MM.1S (cell line): ENCODE results near the gene CPAMD8.

Experiments used
- DNase-seq: peaks from one replicate; pipeline ENCODE4 v3.0.0-alpha.2; 2015
- H2AFZ ChIP-seq: fragments of 300-600 bp; sonication (generic); 2 replicates; pipeline ENCODE4 v1.6.0; 2016; ENCODE audit warnings: antibody characterized with exemption, low read length
- H3F3A ChIP-seq: fragments of 300-600 bp; sonication (generic); 2 replicates; pipeline ENCODE4 v1.6.1; 2016; ENCODE audit warnings: mild to moderate bottlenecking, antibody characterized with exemption, low read length, moderate library complexity, mixed read lengths; ENCODE audit not compliant: insufficient read depth
- H3K27ac ChIP-seq: fragments of 300-600 bp; sonication (generic); 2 replicates; pipeline ENCODE4 v1.5.1; 2016; ENCODE audit warnings: mild to moderate bottlenecking, low read length
- H3K27me3 ChIP-seq: fragments of 300-600 bp; sonication (generic); replicated peaks from 2 replicates; pipeline ENCODE4 v1.6.0; 2016; ENCODE audit warnings: low read length; ENCODE audit not compliant: insufficient read depth
- H3K36me3 ChIP-seq: fragments of 300-600 bp; sonication (generic); replicated peaks from 2 replicates; pipeline ENCODE4 v1.6.1; 2016; ENCODE audit warnings: mild to moderate bottlenecking, low read length, mixed read lengths; ENCODE audit not compliant: insufficient read depth
- H3K4me1 ChIP-seq: fragments of 300-600 bp; sonication (generic); 2 replicates; pipeline ENCODE4 v1.6.1; 2016; ENCODE audit warnings: low read length, mixed read lengths
- H3K4me2 ChIP-seq: fragments of 300-600 bp; sonication (generic); 2 replicates; pipeline ENCODE4 v1.6.0; 2016; ENCODE audit warnings: low read depth, low read length
- H3K4me3 ChIP-seq: fragments of 300-600 bp; sonication (generic); 2 replicates; pipeline ENCODE4 v1.5.1; 2016; ENCODE audit warnings: low read length, mixed read lengths
- H3K79me2 ChIP-seq: fragments of 300-600 bp; sonication (generic); 2 replicates; pipeline ENCODE4 v1.6.1; 2016; ENCODE audit warnings: mixed run types, low read length, mixed read lengths
- H3K9ac ChIP-seq: fragments of 300-600 bp; sonication (generic); 2 replicates; pipeline ENCODE4 v1.6.1; 2016; ENCODE audit warnings: low read length, mixed read lengths
- H3K9me2 ChIP-seq: fragments of 300-600 bp; sonication (generic); replicated peaks from 2 replicates; pipeline ENCODE4 v1.6.1; 2016; ENCODE audit warnings: mild to moderate bottlenecking, low read length, mixed read lengths; ENCODE audit not compliant: insufficient read depth
- H3K9me3 ChIP-seq: fragments of 300-600 bp; sonication (generic); replicated peaks from 2 replicates; pipeline ENCODE4 v1.6.1; 2016; ENCODE audit warnings: mild to moderate bottlenecking, low read length, mixed read lengths; ENCODE audit not compliant: insufficient read depth
- H4K20me1 ChIP-seq: fragments of 300-600 bp; sonication (generic); 2 replicates; pipeline ENCODE4 v1.6.1; 2016; ENCODE audit warnings: mild to moderate bottlenecking, low read length, moderate library complexity, mixed read lengths; ENCODE audit not compliant: insufficient read depth
- EZH2 ChIP-seq: fragments of 300-600 bp; sonication (generic); optimal IDR thresholded peaks from 2 replicates; pipeline ENCODE3; 2017; ENCODE audit warnings: low read depth, mild to moderate bottlenecking, antibody characterized with exemption, low read length, mixed read lengths
- EZH2phosphoT487 ChIP-seq: fragments of 300-600 bp; sonication (generic); IDR thresholded peaks from 2 replicates; pipeline ENCODE4 v1.6.1; 2018; ENCODE audit warnings: antibody characterized with exemption, low read length
- TF ChIP-seq, protein P1 (sequence below): fragments of 300-600 bp; sonication (generic); IDR thresholded peaks from 2 replicates; pipeline ENCODE4 v1.5.1; 2016; ENCODE audit warnings: antibody characterized with exemption, low read length, mixed read lengths

CPAMD8 gene

DNA sequence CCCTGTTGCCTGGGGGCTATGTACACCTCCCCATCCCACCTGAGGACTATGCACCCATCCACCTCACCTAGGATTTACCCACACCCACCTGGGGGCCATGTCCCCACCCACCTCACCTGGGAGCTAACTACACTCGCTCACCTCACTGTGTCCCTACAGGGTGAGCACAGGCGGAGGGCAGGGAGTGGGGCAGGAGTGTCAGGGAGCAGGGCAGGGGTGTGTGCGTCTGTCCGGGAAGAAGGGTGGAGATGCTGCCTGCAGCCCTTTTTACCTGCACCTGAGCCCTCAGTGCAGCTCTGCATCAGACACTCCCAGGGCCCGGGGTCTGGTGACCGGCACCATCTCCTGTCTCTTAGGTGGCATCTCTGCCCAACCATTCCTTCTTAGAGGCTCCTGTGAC, 10.6 kb upstream of the CPAMD8 start:
- Histone ChIP-seq H3K9me2 (no peaks in the 10 kb centered on the region), H3K4me3 (no peak overlapping the region), H3K4me2 (no peak overlapping the region), H3K4me1 (no peaks in the 10 kb centered on the region), H2AFZ (no peak overlapping the region), H3F3A (no peaks in the 10 kb centered on the region), H3K27ac (no peak overlapping the region), H3K9me3 (no peaks in the 10 kb centered on the region), H3K27me3 (peaks cover 79% of the 10 kb centered on the region), H3K36me3 (no peaks in the 10 kb centered on the region), H3K9ac (no peak overlapping the region), H3K79me2 (no peaks in the 10 kb centered on the region), H4K20me1 (no peaks in the 10 kb centered on the region; the same call in 1 of the 2 replicates)
- TF ChIP-seq EZH2, result no peak
- no peak for TF ChIP-seq EZH2phosphoT487
- TF ChIP-seq, protein P1, sequence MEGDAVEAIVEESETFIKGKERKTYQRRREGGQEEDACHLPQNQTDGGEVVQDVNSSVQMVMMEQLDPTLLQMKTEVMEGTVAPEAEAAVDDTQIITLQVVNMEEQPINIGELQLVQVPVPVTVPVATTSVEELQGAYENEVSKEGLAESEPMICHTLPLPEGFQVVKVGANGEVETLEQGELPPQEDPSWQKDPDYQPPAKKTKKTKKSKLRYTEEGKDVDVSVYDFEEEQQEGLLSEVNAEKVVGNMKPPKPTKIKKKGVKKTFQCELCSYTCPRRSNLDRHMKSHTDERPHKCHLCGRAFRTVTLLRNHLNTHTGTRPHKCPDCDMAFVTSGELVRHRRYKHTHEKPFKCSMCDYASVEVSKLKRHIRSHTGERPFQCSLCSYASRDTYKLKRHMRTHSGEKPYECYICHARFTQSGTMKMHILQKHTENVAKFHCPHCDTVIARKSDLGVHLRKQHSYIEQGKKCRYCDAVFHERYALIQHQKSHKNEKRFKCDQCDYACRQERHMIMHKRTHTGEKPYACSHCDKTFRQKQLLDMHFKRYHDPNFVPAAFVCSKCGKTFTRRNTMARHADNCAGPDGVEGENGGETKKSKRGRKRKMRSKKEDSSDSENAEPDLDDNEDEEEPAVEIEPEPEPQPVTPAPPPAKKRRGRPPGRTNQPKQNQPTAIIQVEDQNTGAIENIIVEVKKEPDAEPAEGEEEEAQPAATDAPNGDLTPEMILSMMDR, result no peak
- no peak for DNase-seq

DNA sequence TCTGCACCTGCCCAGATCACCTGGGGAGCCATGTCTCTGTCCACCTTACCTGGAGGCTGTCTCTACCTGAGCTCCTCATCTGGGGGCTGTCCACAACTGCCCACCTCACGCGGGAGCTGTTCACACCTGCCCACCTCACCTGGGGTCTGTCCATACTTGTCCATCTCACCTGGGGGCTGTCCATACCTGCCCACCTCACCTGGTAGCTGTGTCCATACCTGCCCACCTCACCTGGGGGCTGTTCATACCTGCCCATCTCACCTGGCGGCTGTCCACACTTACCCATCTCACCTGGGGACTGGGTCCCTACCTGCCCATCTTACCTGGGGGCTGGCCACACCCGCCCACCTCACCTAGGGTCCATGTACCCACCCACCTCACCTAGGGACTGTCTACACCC, 10.0 kb upstream of the CPAMD8 start:
- H2AFZ ChIP-seq, result no peak overlapping the region

DNA sequence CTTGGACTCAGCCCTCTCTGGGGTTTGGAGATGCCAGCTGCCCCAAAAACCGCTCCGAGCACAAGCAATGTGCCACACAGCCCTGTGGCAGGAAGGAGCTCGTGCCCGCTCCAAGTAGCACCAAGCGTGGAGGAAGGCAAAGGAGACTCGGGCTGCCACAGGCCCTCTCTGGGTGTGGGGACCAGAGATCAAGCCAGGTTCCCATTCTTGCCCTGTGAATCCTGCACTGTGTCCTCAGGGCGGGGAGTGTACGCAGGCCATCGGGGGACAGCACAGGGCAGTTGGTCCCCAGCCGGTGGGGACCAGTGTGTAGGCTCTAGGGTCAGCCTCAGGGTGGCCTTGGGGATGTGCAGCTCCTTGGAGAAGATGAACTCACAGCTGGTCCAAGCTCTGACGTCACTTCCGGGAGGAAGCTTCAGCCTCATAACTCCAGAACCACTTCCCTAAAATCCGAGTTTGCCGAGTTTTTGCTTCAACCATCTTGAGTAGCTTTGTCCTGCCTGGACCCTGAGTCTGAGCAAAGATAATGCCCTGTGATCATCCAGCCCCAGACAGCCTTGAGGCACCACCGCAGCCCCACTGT, 9.3 kb upstream of the CPAMD8 start:
- no peak overlapping the region for H2AFZ ChIP-seq

More for the DNA sequence above, 10.0 kb upstream of the CPAMD8 start:
- H4K20me1 ChIP-seq, result no peaks in the 10 kb centered on the region; the same call in 1 of the 2 replicates
- peaks cover 78% of the 10 kb centered on the region for H3K27me3 ChIP-seq
- H3K27ac ChIP-seq, result no peak overlapping the region
- no peaks in the 10 kb centered on the region for H3K9me2 ChIP-seq
- H3K4me1 ChIP-seq, result no peaks in the 10 kb centered on the region
- H3K4me3 ChIP-seq, result no peak overlapping the region
- no peak for DNase-seq
- no peak overlapping the region for H3K4me2 ChIP-seq
- H3F3A ChIP-seq, result no peaks in the 10 kb centered on the region
- no peak overlapping the region for H3K9ac ChIP-seq
- H3K9me3 ChIP-seq, result no peaks in the 10 kb centered on the region
- H3K79me2 ChIP-seq, result no peaks in the 10 kb centered on the region
- TF ChIP-seq, protein P1, result no peak
- TF ChIP-seq EZH2 (no peak), EZH2phosphoT487 (no peak)
- H3K36me3 ChIP-seq, result no peaks in the 10 kb centered on the region

More for the DNA sequence above, 9.3 kb upstream of the CPAMD8 start:
- no peak overlapping the region for H3K9ac ChIP-seq
- H4K20me1 ChIP-seq, result no peaks in the 10 kb centered on the region; the same call in 1 of the 2 replicates
- H3K79me2 ChIP-seq, result no peaks in the 10 kb centered on the region
- no peaks in the 10 kb centered on the region for H3K9me2 ChIP-seq
- DNase-seq, result no peak
- TF ChIP-seq EZH2 (no peak), EZH2phosphoT487 (no peak)
- TF ChIP-seq, protein P1, result no peak
- no peak overlapping the region for H3K27ac ChIP-seq
- H3F3A ChIP-seq, result no peaks in the 10 kb centered on the region
- no peaks in the 10 kb centered on the region for H3K9me3 ChIP-seq
- peaks cover 82% of the 10 kb centered on the region for H3K27me3 ChIP-seq
- H3K4me3 ChIP-seq, result no peak overlapping the region
- H3K36me3 ChIP-seq, result no peaks in the 10 kb centered on the region
- no peaks in the 10 kb centered on the region for H3K4me1 ChIP-seq
- no peak overlapping the region for H3K4me2 ChIP-seq
